Mammary epithelial cell (primary cell): ENCODE data around the gene LRRC59.

Experiments
- CTCF ChIP-seq, 2 donors: IDR thresholded peaks in 1 of 2; conservative IDR thresholded peaks in 1 of 2; 2 replicates each; pipeline ENCODE4 v1.5.1; 2011 to 2012; ENCODE audit warnings: inconsistent platforms in 2 of 2, low read length in 2 of 2, mild to moderate bottlenecking in 2 of 2, control low read depth in 1 of 2, low read depth in 1 of 2; ENCODE audit not compliant: insufficient read depth in 1 of 2; ENCODE audit errors: extremely low read depth in 1 of 2
- EZH2 ChIP-seq: IDR thresholded peaks from 2 replicates; pipeline ENCODE4 v1.6.1; 2012; ENCODE audit warnings: low read length, inconsistent platforms, borderline replicate concordance

DNA sequence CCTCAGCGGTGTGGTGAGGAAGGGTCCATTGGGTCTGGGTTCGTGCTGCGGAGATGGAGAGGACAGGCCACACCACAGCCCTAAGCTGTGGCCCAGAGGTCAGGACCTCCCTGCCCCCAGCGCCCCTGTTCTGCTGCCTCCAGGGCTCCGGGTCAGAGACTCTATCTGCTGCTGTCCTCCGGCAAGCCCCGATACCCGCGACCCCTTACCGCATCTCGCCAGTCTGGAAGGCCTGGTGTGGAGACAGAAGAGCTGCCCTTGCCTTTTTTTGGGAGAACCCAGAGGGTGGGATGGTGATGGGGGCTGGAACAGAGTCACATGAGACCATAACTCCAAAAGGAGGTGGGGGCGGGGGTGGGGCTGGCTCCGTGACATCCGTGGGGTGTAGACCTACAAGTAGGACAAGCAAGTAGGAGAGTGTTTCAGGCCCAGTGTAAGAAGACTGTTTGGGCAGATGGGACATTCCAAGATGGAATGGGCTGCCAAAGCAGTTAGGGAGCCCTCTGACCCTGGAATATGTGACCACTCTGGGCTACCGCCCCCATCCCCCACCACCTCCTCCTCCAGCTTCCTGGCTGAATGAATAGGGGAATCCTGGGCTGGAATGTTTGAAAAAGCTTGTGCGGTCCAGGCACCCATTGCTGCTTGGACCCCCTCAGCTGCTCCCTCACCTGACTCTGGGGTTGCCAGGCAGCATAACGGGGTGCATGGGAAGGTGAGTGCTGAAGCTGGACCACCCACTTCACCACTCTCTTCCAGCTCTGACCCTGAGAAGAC lies 50.0 kb downstream of the LRRC59 start:
- no peak for TF ChIP-seq EZH2
- no peak for TF ChIP-seq CTCF (conservative IDR thresholded peaks at IDR 0.05 in 1 of 2, IDR thresholded peaks at IDR 0.05 in 1 of 2; ENCODE audit: extremely low read depth in 1 of 2, insufficient read depth in 1 of 2, low read depth in 1 of 2, low read length in 2 of 2)
